SK-N-SH treated with all-trans-retinoic acid at 6 μM for 48 hours (cell line): ENCODE data around the gene SYT6.

ENCODE experiments used
- ATAC-seq: fragments of 200-7000 bp; cut with Tn5 transposase; 3 replicates; pipeline ENCODE4 v1.9.1; 2020; ENCODE audit warnings: mild to moderate bottlenecking, moderate library complexity
- ARNTL ChIP-seq: fragments of 450-650 bp; formaldehyde crosslinking; IDR thresholded peaks from 2 replicates; pipeline ENCODE4 v1.5.0; 2020; ENCODE audit warnings: low read depth, mild to moderate bottlenecking, moderate library complexity, borderline replicate concordance
- BACH2 ChIP-seq: fragments of 250-450 bp; sonication (Bioruptor Pico); IDR thresholded peaks from 2 replicates; pipeline ENCODE4 v1.9.0; 2021; ENCODE audit warnings: mild to moderate bottlenecking, borderline replicate concordance
- CSDC2 ChIP-seq: fragments of 250-450 bp; sonication (Bioruptor Pico); IDR thresholded peaks from 2 replicates; pipeline ENCODE4 v1.5.0; 2020; ENCODE audit warnings: mild to moderate bottlenecking, moderate library complexity
- ESRRG ChIP-seq: fragments of 250-450 bp; sonication (Bioruptor Pico); IDR thresholded peaks from 2 replicates; pipeline ENCODE4 v1.6.1; 2021; ENCODE audit warnings: mild to moderate bottlenecking
- GLIS3 ChIP-seq: fragments of 250-450 bp; sonication (Bioruptor Pico); IDR thresholded peaks from 2 replicates; pipeline ENCODE4 v1.5.0; 2020; ENCODE audit warnings: mild to moderate bottlenecking, moderate library complexity
- OSR1 ChIP-seq: fragments of 250-450 bp; sonication (Bioruptor Pico); IDR thresholded peaks from 2 replicates; pipeline ENCODE4 v1.8.0; 2022; ENCODE audit warnings: moderate library complexity, mild to moderate bottlenecking, inconsistent platforms
- PPARA ChIP-seq: fragments of 250-450 bp; sonication (Bioruptor Pico); IDR thresholded peaks from 2 replicates; pipeline ENCODE4 v1.5.0; 2020; ENCODE audit warnings: mild to moderate bottlenecking, borderline replicate concordance
- RARB ChIP-seq: fragments of 250-450 bp; sonication (Bioruptor Pico); IDR thresholded peaks from 2 replicates; pipeline ENCODE4 v1.8.0; 2021; ENCODE audit warnings: mild to moderate bottlenecking, moderate library complexity
- SNAI2 ChIP-seq: fragments of 250-450 bp; sonication (Bioruptor Pico); IDR thresholded peaks from 2 replicates; pipeline ENCODE4 v1.5.0; 2020; ENCODE audit warnings: mild to moderate bottlenecking, moderate library complexity
- TCF4 ChIP-seq: fragments of 250-450 bp; sonication (Bioruptor Pico); IDR thresholded peaks from 2 replicates; pipeline ENCODE4 v1.8.0; 2021; ENCODE audit warnings: mild to moderate bottlenecking, moderate library complexity, borderline replicate concordance
- TOX ChIP-seq: fragments of 250-450 bp; sonication (Bioruptor Pico); IDR thresholded peaks from 2 replicates; pipeline ENCODE4 v1.8.0; 2021; ENCODE audit warnings: mild to moderate bottlenecking, moderate library complexity, borderline replicate concordance
- ZC3H10 ChIP-seq: fragments of 250-450 bp; sonication (Bioruptor Pico); IDR thresholded peaks from 2 replicates; pipeline ENCODE4 v1.5.1; 2021; ENCODE audit warnings: mild to moderate bottlenecking, moderate library complexity
- ZFP3 ChIP-seq: fragments of 250-450 bp; sonication (Bioruptor Pico); IDR thresholded peaks from 2 replicates; pipeline ENCODE4 v1.5.0; 2020; ENCODE audit warnings: mild to moderate bottlenecking, moderate library complexity
- ZFP30 ChIP-seq: fragments of 450-650 bp; formaldehyde crosslinking; IDR thresholded peaks from 2 replicates; pipeline ENCODE4 v1.5.0; 2022; ENCODE audit warnings: mild to moderate bottlenecking, moderate library complexity
- ZNF70 ChIP-seq: fragments of 450-650 bp; formaldehyde crosslinking; IDR thresholded peaks from 2 replicates; pipeline ENCODE4 v1.5.0; 2020; ENCODE audit warnings: mild to moderate bottlenecking, moderate library complexity
- ZNF8 ChIP-seq: fragments of 450-650 bp; formaldehyde crosslinking; IDR thresholded peaks from 2 replicates; pipeline ENCODE4 v1.5.0; 2020; ENCODE audit warnings: mild to moderate bottlenecking, moderate library complexity
- TF ChIP-seq, protein P1 (sequence below): fragments of 250-450 bp; sonication (Bioruptor Pico); IDR thresholded peaks from 2 replicates; pipeline ENCODE4 v1.5.0; 2020; ENCODE audit warnings: mild to moderate bottlenecking, moderate library complexity
- TF ChIP-seq, protein P2 (sequence below): fragments of 250-450 bp; sonication (Bioruptor Pico); IDR thresholded peaks from 2 replicates; pipeline ENCODE4 v1.8.0; 2021; ENCODE audit warnings: low read depth, mild to moderate bottlenecking, moderate library complexity, borderline replicate concordance
- TF ChIP-seq, protein P3 (sequence below): fragments of 250-450 bp; sonication (Bioruptor Pico); IDR thresholded peaks from 2 replicates; pipeline ENCODE4 v1.8.0; 2020; ENCODE audit warnings: mild to moderate bottlenecking, moderate library complexity, borderline replicate concordance
- TF ChIP-seq, protein P4 (sequence below): fragments of 250-450 bp; sonication (Bioruptor Pico); IDR thresholded peaks from 2 replicates; pipeline ENCODE4 v1.5.1; 2020; ENCODE audit warnings: low read depth, mild to moderate bottlenecking, moderate library complexity
- TF ChIP-seq, protein P5 (sequence below): fragments of 250-450 bp; sonication (Bioruptor Pico); IDR thresholded peaks from 2 replicates; pipeline ENCODE4 v1.5.1; 2021; ENCODE audit warnings: mild to moderate bottlenecking, moderate library complexity

SYT6 gene

DNA sequence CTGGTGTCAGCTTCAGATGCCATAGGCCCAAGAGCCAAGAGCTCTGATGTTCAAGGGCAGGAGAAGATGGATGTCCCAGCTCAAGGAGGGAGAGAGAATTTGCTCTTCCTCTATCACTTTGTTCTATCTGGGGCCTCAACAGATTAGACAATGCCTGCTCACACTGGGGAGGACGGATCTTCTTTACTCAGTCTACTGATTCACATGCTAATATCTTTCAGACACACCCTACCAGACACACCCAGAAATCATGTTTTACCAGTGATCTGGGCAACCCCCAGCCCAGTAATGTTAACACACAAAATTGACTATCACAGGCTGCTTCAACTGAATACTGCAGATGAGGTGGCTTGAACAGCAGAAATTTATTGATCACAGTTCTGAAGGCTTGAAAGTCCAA, 105.4 kb downstream of the SYT6 start (continued):
- TF ChIP-seq, protein P1, sequence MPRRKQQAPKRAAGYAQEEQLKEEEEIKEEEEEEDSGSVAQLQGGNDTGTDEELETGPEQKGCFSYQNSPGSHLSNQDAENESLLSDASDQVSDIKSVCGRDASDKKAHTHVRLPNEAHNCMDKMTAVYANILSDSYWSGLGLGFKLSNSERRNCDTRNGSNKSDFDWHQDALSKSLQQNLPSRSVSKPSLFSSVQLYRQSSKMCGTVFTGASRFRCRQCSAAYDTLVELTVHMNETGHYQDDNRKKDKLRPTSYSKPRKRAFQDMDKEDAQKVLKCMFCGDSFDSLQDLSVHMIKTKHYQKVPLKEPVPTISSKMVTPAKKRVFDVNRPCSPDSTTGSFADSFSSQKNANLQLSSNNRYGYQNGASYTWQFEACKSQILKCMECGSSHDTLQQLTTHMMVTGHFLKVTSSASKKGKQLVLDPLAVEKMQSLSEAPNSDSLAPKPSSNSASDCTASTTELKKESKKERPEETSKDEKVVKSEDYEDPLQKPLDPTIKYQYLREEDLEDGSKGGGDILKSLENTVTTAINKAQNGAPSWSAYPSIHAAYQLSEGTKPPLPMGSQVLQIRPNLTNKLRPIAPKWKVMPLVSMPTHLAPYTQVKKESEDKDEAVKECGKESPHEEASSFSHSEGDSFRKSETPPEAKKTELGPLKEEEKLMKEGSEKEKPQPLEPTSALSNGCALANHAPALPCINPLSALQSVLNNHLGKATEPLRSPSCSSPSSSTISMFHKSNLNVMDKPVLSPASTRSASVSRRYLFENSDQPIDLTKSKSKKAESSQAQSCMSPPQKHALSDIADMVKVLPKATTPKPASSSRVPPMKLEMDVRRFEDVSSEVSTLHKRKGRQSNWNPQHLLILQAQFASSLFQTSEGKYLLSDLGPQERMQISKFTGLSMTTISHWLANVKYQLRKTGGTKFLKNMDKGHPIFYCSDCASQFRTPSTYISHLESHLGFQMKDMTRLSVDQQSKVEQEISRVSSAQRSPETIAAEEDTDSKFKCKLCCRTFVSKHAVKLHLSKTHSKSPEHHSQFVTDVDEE (CRISPR knock-in tag) = no peak
- TF ChIP-seq CSDC2 (CRISPR knock-in tag) = no peak
- TF ChIP-seq ESRRG (CRISPR knock-in tag) = no peak
- TF ChIP-seq OSR1 = no peak
- TF ChIP-seq ZNF70 (CRISPR knock-in tag) = no peak
- TF ChIP-seq PPARA (CRISPR knock-in tag) = no peak
- TF ChIP-seq BACH2 = no peak

DNA sequence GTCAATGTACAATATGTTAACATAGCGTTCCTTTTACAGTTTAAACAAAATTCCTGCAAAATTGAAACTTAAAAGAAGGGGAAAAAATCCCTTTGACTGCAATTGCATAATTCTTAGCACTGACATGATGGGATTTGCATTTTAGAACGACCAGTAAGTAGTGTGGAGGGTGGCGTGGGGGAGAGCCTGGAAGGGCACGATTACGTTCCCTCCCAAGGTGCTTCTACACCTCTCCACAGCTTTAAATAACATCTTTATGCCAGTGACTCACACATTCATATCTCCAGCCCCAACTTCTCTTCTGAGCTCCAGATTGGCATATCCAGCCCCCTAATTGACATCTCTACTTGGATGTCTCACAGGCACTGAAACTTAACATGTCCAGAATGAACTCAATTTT, 110.1 kb downstream of the SYT6 start:
- TF ChIP-seq ZFP3 (no peak), ZC3H10 (no peak), TCF4 (CRISPR knock-in tag) (no peak)
- TF ChIP-seq, protein P1 (CRISPR knock-in tag) = no peak

DNA sequence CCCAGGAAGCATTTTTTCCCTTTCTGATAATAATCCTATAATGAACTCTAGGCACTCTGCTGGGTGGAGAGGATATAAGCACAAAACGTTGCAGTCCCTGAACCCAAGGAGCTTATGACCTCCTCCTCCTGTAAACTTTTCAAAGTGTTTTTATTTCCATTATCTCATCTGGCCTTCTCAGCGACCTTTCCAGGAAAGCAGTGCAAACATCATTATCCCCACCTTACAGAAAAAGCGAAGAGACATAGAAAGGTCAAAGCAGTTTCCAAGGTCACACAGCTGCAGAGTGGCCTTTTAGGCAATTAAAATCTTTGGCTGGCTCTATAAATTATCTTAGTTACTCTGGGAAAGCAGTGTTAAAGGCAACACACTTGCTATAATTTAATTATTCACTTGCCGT, 110.6 kb downstream of the SYT6 start:
- no peak for ATAC-seq
- no peak for TF ChIP-seq ARNTL (CRISPR knock-in tag)
- no peak for TF ChIP-seq RARB (CRISPR knock-in tag)
- TF ChIP-seq, protein P2, sequence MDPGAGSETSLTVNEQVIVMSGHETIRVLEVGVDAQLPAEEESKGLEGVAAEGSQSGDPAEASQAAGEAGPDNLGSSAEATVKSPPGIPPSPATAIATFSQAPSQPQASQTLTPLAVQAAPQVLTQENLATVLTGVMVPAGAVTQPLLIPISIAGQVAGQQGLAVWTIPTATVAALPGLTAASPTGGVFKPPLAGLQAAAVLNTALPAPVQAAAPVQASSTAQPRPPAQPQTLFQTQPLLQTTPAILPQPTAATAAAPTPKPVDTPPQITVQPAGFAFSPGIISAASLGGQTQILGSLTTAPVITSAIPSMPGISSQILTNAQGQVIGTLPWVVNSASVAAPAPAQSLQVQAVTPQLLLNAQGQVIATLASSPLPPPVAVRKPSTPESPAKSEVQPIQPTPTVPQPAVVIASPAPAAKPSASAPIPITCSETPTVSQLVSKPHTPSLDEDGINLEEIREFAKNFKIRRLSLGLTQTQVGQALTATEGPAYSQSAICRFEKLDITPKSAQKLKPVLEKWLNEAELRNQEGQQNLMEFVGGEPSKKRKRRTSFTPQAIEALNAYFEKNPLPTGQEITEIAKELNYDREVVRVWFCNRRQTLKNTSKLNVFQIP = no peak
- no peak for TF ChIP-seq ZNF8 (CRISPR knock-in tag)
- no peak for TF ChIP-seq TOX (CRISPR knock-in tag)
- TF ChIP-seq, protein P3, sequence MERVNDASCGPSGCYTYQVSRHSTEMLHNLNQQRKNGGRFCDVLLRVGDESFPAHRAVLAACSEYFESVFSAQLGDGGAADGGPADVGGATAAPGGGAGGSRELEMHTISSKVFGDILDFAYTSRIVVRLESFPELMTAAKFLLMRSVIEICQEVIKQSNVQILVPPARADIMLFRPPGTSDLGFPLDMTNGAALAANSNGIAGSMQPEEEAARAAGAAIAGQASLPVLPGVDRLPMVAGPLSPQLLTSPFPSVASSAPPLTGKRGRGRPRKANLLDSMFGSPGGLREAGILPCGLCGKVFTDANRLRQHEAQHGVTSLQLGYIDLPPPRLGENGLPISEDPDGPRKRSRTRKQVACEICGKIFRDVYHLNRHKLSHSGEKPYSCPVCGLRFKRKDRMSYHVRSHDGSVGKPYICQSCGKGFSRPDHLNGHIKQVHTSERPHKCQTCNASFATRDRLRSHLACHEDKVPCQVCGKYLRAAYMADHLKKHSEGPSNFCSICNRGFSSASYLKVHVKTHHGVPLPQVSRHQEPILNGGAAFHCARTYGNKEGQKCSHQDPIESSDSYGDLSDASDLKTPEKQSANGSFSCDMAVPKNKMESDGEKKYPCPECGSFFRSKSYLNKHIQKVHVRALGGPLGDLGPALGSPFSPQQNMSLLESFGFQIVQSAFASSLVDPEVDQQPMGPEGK (CRISPR knock-in tag) = no peak
- TF ChIP-seq ZFP30 (CRISPR knock-in tag) = no peak
- TF ChIP-seq TCF4 (CRISPR knock-in tag) = no peak
- TF ChIP-seq OSR1 = no peak
- TF ChIP-seq, protein P4, sequence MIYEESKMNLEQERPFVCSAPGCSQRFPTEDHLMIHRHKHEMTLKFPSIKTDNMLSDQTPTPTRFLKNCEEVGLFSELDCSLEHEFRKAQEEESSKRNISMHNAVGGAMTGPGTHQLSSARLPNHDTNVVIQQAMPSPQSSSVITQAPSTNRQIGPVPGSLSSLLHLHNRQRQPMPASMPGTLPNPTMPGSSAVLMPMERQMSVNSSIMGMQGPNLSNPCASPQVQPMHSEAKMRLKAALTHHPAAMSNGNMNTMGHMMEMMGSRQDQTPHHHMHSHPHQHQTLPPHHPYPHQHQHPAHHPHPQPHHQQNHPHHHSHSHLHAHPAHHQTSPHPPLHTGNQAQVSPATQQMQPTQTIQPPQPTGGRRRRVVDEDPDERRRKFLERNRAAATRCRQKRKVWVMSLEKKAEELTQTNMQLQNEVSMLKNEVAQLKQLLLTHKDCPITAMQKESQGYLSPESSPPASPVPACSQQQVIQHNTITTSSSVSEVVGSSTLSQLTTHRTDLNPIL (CRISPR knock-in tag) = no peak
- no peak for TF ChIP-seq ZNF70 (CRISPR knock-in tag)
- TF ChIP-seq PPARA (CRISPR knock-in tag) = no peak
- TF ChIP-seq, protein P5, sequence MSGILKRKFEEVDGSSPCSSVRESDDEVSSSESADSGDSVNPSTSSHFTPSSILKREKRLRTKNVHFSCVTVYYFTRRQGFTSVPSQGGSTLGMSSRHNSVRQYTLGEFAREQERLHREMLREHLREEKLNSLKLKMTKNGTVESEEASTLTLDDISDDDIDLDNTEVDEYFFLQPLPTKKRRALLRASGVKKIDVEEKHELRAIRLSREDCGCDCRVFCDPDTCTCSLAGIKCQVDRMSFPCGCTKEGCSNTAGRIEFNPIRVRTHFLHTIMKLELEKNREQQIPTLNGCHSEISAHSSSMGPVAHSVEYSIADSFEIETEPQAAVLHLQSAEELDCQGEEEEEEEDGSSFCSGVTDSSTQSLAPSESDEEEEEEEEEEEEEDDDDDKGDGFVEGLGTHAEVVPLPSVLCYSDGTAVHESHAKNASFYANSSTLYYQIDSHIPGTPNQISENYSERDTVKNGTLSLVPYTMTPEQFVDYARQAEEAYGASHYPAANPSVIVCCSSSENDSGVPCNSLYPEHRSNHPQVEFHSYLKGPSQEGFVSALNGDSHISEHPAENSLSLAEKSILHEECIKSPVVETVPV (CRISPR knock-in tag) = no peak
- no peak for TF ChIP-seq ESRRG (CRISPR knock-in tag)
- TF ChIP-seq SNAI2 (CRISPR knock-in tag) = no peak
- no peak for TF ChIP-seq GLIS3 (CRISPR knock-in tag)
- no peak for TF ChIP-seq ZC3H10

More for the DNA sequence above, 110.1 kb downstream of the SYT6 start:
- no peak for ATAC-seq
